ENCODE measurements around the gene OTX2. TPM values are rescaled to one million over a fixed set of nuclear protein-coding genes. Genes with fewer than 3 reads are reported as not detected.

Gene OTX2
- total RNA-seq, 2 experiments from 2014 or later: not detected

DNA sequence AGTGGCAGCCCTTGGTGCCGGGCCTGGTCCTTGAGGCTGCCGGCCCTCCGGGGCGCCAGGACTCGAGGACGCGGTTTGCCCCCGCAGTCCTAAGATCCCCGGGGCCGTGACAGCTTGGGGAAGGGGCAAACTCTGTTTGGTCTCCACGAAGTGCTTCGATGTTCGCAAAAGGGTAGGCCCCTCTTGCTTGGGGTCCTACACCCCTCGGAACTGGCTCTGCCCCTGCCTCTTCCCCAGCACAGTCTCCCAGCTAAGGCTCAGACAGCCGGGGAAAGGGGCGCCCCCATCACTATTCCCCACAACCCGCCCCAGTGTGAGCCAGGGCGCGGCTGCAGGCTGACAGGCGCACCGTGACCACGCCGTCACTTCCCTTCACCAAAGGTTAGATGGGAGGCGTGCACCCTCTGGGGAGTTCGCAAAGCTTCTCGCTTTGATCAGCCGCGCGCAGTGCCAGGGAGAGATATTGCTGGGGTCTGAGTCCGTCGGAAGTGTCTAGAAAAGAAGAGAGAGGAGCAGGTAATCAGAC is 7.2 kb upstream of the OTX2 start:
- H3K4me1 Mint-ChIP-seq: no peaks in the 10 kb centered on the region
- CTCF ChIA-PET: no interaction called here
- H3K4me3 Mint-ChIP-seq: no peak overlapping the region
- peaks cover 3% of the 10 kb centered on the region for H3K36me3 Mint-ChIP-seq (ENCODE audit: low read depth)
- H3K27ac Mint-ChIP-seq: no peak overlapping the region
- H3K27me3 Mint-ChIP-seq: peaks cover 68% of the 10 kb centered on the region
- no peaks in the 10 kb centered on the region for H3K9me3 Mint-ChIP-seq
- DNase-seq: no peak
- POLR2A ChIA-PET: no interaction called here

DNA sequence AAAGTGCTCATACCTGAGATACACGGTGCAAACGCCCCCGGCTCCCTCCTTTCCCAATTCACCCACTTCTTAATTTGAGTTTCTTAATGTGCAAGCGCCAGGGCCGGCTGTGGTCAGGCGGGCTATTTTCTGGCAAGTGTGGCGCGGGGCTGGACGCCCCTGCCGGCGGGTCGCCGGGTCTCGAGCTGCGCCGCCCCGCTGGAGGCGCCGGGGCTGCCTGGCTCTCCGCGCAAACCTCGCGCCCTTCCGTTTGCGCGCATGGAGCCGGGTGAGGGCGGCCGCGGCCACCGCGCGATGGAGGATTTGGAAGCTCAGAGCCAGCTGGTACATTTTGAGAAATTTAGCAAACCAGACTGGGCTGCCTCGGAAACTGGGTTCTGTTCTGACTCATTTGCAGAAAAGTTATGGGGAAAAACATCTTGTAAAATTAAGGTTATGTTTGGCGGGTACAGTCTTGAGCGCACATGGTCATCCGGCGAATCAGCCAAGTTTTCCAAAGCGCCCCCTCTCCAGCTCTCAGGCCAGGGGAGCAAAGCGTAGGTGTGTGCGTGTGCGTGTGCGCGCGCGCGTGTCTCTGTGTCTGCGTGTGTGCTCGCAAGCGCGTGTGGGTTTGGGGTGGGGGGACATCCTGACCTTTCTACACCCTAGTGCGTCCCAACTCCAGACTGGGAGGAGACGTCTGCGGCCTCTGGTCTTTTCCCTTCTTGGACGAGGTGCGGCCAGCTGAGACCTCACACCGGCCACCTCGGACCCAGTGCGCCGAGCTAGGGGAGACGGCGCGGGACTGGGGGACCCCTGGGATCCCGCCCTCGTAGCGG is 6.5 kb upstream of the OTX2 start:
- Mint-ChIP-seq H3K9me3 (no peaks in the 10 kb centered on the region), H3K27me3 (peaks cover 71% of the 10 kb centered on the region), H3K4me3 (no peak overlapping the region), H3K36me3 (ENCODE audit: low read depth) (peaks cover 3% of the 10 kb centered on the region), H3K4me1 (no peaks in the 10 kb centered on the region), H3K27ac (no peak overlapping the region)
- CTCF ChIA-PET: no interaction called here
- POLR2A ChIA-PET: no interaction called here
- no peak for DNase-seq

DNA sequence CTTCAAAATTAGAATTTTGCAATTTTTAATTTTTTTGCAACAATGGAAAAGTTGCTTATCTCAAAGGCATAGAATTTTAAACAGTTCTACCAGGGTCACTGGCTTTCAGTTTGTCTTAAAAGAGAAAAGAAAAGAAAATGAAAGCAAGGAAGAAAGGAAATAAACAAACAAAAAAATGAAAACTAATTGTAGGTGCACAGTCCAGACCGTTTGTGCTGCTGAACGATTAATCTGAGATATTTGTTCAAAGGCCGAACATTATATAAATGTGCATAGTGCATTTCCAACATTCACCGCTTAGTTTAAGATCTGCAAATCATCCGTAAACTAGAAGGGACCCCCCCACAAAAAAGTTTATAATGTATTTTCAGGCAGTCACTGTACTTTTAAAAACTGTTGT is 5.5 kb upstream of the OTX2 start:
- H3K9me3 Mint-ChIP-seq: no peaks in the 10 kb centered on the region
- no peak for DNase-seq
- H3K36me3 Mint-ChIP-seq (ENCODE audit: low read depth): peaks cover 8% of the 10 kb centered on the region
- POLR2A ChIA-PET: no interaction called here
- peaks cover 73% of the 10 kb centered on the region for H3K27me3 Mint-ChIP-seq
- CTCF ChIA-PET: no interaction called here
- H3K4me3 Mint-ChIP-seq: no peak overlapping the region
- H3K4me1 Mint-ChIP-seq: no peaks in the 10 kb centered on the region
- H3K27ac Mint-ChIP-seq: no peak overlapping the region

DNA sequence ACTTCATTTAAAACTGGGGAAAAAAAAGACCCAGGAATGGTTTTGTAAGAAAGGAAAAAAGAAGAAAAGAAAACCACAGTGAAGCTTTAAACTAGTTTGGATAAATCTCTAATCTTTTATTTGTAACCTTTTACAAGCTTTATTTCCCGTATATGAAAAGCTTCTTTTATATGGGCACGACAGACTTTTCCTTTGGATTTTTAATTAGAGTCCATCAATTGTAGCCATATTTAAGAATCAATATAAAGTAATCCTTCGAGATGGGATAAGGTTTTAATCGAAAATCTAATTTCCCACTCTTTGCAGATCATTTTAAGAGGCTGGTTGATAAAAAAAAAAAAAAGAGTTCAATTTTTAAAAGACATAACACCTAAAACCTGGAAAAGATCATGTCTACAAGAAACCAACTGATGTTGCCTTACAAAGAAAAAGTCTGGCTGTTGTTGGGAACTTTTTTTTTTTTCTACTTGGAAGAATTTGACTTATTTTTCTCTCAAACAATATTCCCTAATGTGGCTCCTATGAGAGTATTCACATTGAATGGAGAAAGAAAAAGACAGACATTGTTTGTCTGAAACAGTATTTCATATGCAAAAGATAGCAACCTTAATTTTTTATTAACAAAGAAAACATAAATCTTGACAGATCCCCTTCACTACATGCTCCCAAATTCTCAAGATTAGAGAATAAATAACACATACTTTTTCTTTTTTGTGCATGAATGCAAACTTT is 4.9 kb upstream of the OTX2 start:
- Mint-ChIP-seq H3K4me1 (no peaks in the 10 kb centered on the region), H3K36me3 (ENCODE audit: low read depth) (peaks cover 11% of the 10 kb centered on the region), H3K27me3 (peaks cover 77% of the 10 kb centered on the region), H3K27ac (no peak overlapping the region), H3K4me3 (no peak overlapping the region), H3K9me3 (no peaks in the 10 kb centered on the region)
- POLR2A ChIA-PET: no interaction called here
- CTCF ChIA-PET: no interaction called here
- no peak for DNase-seq

DNA sequence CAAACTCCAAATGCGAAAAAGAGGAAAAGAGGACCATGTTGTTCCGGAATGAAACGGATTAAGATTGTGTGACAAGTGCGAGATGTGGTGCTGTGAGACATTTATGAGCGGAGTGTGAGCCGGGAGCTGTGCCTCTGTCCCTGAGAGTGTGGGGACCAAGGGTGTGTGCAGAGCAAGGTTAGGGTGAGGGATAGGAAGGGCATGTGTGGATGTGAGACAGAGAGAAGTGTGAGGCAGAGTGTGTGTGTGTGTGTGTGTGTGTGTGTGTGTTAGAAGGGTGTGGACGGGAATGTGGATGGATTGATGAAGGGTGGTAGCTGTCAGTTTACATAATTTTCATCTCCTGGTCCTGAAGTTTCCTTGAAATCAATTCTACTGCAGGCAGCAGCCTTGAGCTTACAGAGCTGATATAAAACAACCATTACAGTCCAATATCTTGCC is 4.3 kb upstream of the OTX2 start:
- POLR2A ChIA-PET: no interaction called here
- peaks cover 5% of the 10 kb centered on the region for H3K9me3 Mint-ChIP-seq
- no peak for DNase-seq
- peaks cover 17% of the 10 kb centered on the region for H3K36me3 Mint-ChIP-seq (ENCODE audit: low read depth)
- H3K27ac Mint-ChIP-seq: no peak overlapping the region
- CTCF ChIA-PET: no interaction called here
- H3K27me3 Mint-ChIP-seq: peaks cover 79% of the 10 kb centered on the region
- H3K4me1 Mint-ChIP-seq: peaks cover 4% of the 10 kb centered on the region
- no peak overlapping the region for H3K4me3 Mint-ChIP-seq

DNA sequence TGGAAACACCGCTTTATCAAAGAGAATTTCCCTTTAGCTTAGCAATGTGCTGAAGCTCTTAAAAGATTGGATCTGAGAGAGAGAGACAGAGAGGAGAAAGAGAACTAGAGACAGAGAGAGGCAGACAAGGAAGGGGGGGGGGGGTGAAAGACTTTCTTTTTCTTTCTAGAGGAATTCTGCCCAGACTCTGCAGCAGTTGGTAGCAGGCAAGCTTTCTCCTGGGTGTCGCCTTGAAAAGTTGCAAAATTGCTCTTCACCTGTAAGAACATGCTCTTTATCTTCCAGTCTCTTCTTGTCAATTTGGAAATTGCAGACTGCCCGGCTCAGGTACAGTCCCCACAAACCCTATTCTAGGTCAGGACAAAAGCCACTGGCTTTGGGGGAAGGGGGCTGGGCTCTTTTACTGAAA is 2.9 kb upstream of the OTX2 start:
- peaks cover 77% of the 10 kb centered on the region for H3K27me3 Mint-ChIP-seq
- no peak for DNase-seq
- no peak overlapping the region for H3K4me3 Mint-ChIP-seq
- H3K9me3 Mint-ChIP-seq: peaks cover 5% of the 10 kb centered on the region
- peaks cover 7% of the 10 kb centered on the region for H3K4me1 Mint-ChIP-seq
- peaks cover 20% of the 10 kb centered on the region for H3K36me3 Mint-ChIP-seq (ENCODE audit: low read depth)
- POLR2A ChIA-PET: interaction anchor here (1.0 kb wide), 1 partner anchor 19 kb away, joined by 3 read pairs; no protein-coding TSS in a partner anchor
- CTCF ChIA-PET: no interaction called here
- H3K27ac Mint-ChIP-seq: no peak overlapping the region

DNA sequence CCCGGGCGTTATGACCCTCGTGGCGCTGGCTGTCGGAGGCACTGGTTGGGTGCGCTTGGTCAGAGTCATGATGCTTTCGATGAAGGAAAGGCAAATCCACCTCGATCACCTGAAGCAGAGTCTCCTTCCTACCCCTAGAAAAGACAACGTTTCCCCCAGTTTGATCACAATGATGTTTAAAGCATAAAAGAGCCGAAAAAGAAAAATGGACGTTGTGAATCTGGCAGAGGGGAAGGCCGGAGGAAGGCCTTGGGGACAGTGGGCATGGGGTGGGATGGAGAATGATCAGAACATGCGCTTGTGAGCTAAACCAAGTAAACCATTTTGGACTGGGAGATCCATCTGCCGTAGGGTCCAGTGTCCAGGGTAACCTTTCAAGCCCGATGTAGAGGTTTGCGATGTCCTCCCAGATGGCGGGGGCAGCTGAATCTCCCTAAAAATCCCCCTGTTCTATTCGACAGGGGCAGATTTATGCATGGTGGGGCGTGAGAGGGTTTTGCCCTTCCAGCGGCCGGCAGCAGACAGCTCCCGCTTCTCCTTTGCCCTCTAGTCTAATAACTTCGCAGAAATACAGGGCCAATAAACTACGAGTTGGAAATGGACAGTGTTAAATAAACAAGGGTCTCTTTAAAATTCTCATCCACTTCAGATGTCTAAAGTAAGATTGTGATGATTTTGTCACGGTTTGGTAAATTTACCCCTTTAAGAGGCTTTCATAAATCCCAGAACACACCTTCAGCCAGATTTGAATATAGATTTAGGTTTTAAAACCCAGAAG is 2.3 kb upstream of the OTX2 start:
- H3K9me3 Mint-ChIP-seq: peaks cover 5% of the 10 kb centered on the region
- H3K4me1 Mint-ChIP-seq: peaks cover 8% of the 10 kb centered on the region
- peaks cover 20% of the 10 kb centered on the region for H3K36me3 Mint-ChIP-seq (ENCODE audit: low read depth)
- no peak overlapping the region for H3K4me3 Mint-ChIP-seq
- peaks cover 75% of the 10 kb centered on the region for H3K27me3 Mint-ChIP-seq
- no peak overlapping the region for H3K27ac Mint-ChIP-seq
- CTCF ChIA-PET: no interaction called here
- POLR2A ChIA-PET: interaction anchor here (1.0 kb wide), 1 partner anchor 18 kb away, joined by 3 read pairs; no protein-coding TSS in a partner anchor
- DNase-seq: no peak

DNA sequence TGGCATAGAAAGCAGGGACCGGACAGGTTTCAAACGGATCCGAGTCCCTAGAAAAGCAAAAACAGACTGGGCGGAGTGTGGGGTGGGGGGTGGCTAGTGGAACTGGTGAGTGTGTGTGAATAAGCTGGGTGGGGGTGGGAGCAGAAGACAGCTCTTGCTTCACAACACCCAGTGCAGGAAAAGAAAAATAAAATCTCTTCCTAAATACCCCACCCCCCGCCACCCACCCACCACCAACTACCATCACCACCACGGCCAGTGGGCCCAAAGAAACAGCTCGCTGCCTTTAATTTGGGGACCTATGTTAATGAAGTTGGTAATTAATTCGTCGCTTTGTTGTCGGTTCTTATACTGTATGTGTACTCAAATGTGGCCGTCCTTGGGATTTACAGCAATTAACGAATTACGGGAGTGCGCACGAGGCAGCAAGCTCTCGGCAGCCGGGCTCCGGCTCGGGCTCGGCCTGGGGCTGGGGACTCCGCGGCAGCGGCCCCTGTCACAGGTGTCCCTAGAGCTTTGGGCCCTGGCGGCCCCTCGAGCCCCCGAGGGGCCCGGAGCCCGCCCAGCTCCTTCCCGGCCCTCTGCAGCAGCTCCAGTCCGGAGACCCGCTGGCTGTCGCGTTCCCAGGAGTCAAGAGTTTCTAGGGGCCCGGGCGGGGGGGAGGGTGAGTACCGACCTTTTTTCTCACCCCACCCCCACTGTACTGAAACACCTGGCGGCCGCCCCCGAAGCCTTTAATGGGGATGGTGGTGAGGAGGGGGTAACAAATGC is 1.5 kb upstream of the OTX2 start:
- H3K4me3 Mint-ChIP-seq: no peak overlapping the region
- DNase-seq: no peak
- H3K27ac Mint-ChIP-seq: no peak overlapping the region
- H3K9me3 Mint-ChIP-seq: peaks cover 5% of the 10 kb centered on the region
- H3K27me3 Mint-ChIP-seq: peaks cover 78% of the 10 kb centered on the region
- peaks cover 11% of the 10 kb centered on the region for H3K4me1 Mint-ChIP-seq
- ChIA-PET POLR2A (no interaction called here), CTCF (no interaction called here)
- peaks cover 24% of the 10 kb centered on the region for H3K36me3 Mint-ChIP-seq (ENCODE audit: low read depth)

DNA sequence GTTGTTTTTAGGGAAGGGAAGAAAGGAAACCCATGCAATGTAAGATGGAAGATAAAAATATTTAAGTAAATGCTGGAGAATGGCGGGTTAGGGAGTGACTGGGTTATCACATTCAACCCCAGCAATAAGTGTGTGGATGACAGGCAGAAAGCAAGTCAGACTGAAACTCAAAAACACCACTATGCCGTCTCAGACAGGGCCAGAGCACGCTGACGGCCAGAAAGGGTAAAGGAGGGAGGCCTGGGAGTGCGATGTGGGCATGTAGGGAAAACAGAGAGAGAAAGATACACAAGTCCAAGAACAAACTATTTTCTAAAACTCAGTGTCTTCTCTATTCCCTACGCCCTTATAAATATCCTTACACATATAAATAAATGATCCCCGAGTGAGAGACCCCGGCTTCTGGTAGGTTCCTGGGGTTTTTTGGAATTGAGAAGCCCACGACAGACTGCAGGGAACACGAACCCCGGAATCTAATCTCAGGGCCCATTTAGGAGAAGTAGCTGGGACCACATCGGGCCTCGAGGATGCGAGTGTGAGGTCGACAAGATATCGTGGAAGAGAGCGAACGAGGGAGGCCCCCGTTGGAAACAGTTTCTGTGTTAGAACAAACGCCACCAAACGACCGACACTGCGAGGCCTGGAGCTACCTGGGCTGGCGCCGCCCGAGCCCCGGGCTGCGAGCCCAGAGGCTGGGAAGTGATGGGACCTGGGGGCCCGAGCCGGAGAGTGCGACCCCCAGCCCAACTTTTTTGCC is 735 bp upstream of the OTX2 start:
- DNase-seq: no peak
- Mint-ChIP-seq H3K4me3 (no peak overlapping the region), H3K4me1 (peaks cover 11% of the 10 kb centered on the region), H3K36me3 (ENCODE audit: low read depth) (peaks cover 24% of the 10 kb centered on the region), H3K27ac (peak overlapping the region; percentile 34), H3K27me3 (peaks cover 82% of the 10 kb centered on the region), H3K9me3 (peaks cover 5% of the 10 kb centered on the region)
- ChIA-PET POLR2A (no interaction called here), CTCF (no interaction called here)

DNA sequence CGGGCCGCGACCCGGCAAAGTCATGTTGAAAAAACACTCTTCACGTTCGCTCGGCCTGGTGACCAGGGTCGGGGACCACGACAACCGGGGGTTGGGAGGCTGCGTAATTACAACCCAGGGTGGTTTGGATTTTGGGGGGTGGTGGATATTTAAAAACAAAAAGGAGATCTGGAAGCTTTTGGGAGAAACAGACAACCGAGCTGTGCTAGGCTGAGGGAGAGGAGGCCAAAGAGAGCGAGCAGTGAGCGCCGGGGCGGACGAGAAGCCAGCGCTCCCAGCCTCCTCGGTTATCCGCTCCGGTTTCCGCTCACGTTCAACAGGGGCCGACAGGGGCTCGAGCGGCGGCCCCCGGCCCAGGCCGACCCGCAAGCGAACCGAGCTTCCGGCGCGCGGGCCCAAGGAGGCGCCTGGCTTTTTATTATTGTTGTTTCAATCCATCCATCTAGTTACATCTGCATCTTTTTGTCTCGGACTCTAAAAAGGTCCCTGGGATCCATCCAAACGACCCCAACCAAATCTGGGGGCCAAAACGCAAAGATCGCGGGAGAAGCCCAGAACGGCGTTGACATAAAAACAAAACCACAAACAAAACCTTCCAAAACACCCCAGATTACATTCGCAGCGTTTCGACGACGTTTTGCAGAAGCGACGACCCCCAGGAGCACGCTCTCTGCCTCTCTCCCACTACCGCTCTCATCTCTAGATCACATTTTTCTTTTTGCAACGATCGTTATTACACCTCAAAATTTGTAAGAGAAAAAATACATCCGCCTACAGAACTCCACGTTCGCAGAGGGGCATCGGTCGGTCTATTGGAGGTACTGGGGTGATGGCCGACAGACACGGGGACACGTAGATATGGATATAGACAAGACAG is 771 bp downstream of the OTX2 start:
- ChIA-PET CTCF (no interaction called here), POLR2A (no interaction called here)
- Mint-ChIP-seq H3K27me3 (peaks cover 82% of the 10 kb centered on the region), H3K36me3 (ENCODE audit: low read depth) (peaks cover 24% of the 10 kb centered on the region), H3K27ac (peak overlapping the region; percentile 34), H3K9me3 (peaks cover 5% of the 10 kb centered on the region), H3K4me1 (peaks cover 11% of the 10 kb centered on the region), H3K4me3 (peak overlapping the region; percentile 42)
- no peak for DNase-seq

DNA sequence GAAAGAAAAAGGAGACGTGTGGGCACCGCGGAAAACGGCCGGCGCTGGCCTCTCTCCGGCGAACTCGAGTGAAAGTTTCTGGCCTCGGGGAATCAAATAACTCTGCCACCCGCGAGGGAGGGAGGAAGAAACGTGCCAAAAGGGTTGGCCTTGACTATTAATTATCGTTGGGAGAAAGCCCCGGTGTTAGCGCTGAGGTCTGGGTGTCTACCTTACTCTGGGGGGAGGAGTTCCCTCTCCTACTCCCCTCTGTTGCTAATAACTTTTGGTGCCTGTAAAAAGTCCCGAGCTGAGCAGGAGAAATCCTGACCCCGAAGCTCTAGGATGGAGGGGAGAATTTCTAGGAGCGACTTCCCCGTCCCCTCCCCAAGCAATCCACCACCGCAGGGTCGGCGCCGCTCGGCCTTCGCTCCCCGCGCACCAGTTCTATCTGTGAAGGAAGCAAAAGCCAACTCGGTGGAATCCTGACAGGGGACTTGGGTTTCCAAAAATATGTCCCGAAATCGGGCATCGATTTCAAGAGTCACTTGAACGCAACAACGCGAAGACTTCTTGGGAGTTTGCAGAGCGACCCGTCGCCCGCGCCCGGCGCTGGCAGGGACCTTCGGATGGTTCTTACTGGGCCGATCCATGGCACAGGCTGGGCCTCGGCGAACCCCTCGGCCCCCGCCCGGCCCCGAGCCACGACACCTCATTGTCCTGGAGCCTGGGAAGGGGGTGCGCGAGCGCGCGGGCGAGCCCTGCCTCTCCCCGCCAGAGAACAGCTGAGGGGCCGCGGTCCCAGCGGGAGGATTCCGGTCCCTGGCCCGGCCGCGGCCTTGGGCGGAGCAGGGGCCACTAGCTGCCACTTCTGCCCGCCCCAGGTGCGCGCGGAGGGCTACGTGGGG is 1.7 kb downstream of the OTX2 start:
- POLR2A ChIA-PET: no interaction called here
- peak overlapping the region; percentile 43 for H3K4me3 Mint-ChIP-seq

More for the DNA sequence above, 1.7 kb downstream of the OTX2 start:
- peaks cover 24% of the 10 kb centered on the region for H3K36me3 Mint-ChIP-seq (ENCODE audit: low read depth)
- peaks cover 11% of the 10 kb centered on the region for H3K4me1 Mint-ChIP-seq
- peak overlapping the region; percentile 49 for H3K27ac Mint-ChIP-seq
- H3K9me3 Mint-ChIP-seq: peaks cover 5% of the 10 kb centered on the region
- H3K27me3 Mint-ChIP-seq: peaks cover 82% of the 10 kb centered on the region
- no peak for DNase-seq
- CTCF ChIA-PET: no interaction called here

Measured in activated CD4-positive, alpha-beta memory T cell treated with anti-CD3 and anti-CD28 coated beads, Interleukin-2, amount 10 ng/mL, durations not matched to agents 7 days and 5 days (primary cell).